MCF 10A (cell line): Measurements from ENCODE around the gene KLF11. TPM values are rescaled to one million over a fixed set of nuclear protein-coding genes. Genes with fewer than 3 reads are reported as not detected.

Experiments used
- BruUV-seq: library from RNA; stranded (reverse); fragments of 400-500 nt; replicated peaks from 2 replicates; lab custom pipeline; 2021; lab: Mats Ljungman, UMichigan
- CTCF ChIA-PET: fragments of 300-600 bp; sonication (Branson Sonifier 250); formaldehyde crosslinking; extraction: SDS; loops from one replicate; lab custom pipeline; 2021; ENCODE audit warnings: antibody characterized with exemption, inconsistent platforms; lab: Yijun Ruan, JAX
- POLR2A ChIA-PET: fragments of 300-600, 350-650 bp; sonication (Branson Sonifier 250); formaldehyde crosslinking; extraction: SDS; loops from one replicate; lab custom pipeline; 2020; ENCODE audit warnings: antibody characterized with exemption, inconsistent platforms; lab: Yijun Ruan, JAX
- DNase-seq: peaks from one replicate; pipeline ENCODE4 v3.0.0-alpha.2; 2018; ENCODE audit not compliant: unreplicated experiment
- H3K27ac Mint-ChIP-seq: one replicate; pipeline ENCODE4 v1.8.0; 2022; ENCODE audit warnings: mild to moderate bottlenecking, low read depth, mixed read lengths; ENCODE audit not compliant: unreplicated experiment
- H3K27me3 Mint-ChIP-seq: one replicate; pipeline ENCODE4 v1.8.0; 2022; ENCODE audit warnings: mixed read lengths; ENCODE audit not compliant: insufficient read depth, unreplicated experiment
- H3K36me3 Mint-ChIP-seq: one replicate; pipeline ENCODE4 v1.8.0; 2022; ENCODE audit warnings: mild to moderate bottlenecking, moderate library complexity, mixed read lengths; ENCODE audit not compliant: insufficient read depth, unreplicated experiment
- H3K4me1 Mint-ChIP-seq: one replicate; pipeline ENCODE4 v1.8.0; 2022; ENCODE audit warnings: mixed read lengths; ENCODE audit not compliant: insufficient read depth, unreplicated experiment
- H3K4me3 Mint-ChIP-seq: one replicate; pipeline ENCODE4 v1.8.0; 2022; ENCODE audit warnings: mild to moderate bottlenecking, moderate library complexity, mixed read lengths; ENCODE audit not compliant: unreplicated experiment
- H3K9me3 Mint-ChIP-seq: one replicate; pipeline ENCODE4 v1.8.0; 2022; ENCODE audit warnings: mixed read lengths; ENCODE audit not compliant: unreplicated experiment
- CTCF ChIP-seq: fragments of 200-600 bp; IDR thresholded peaks from one replicate; pipeline ENCODE4 v1.8.0; 2022; ENCODE audit warnings: antibody characterized with exemption, mild to moderate bottlenecking; ENCODE audit not compliant: unreplicated experiment
- intact Hi-C: fragments of 100-400 bp; cut with micrococcal nuclease; formaldehyde crosslinking; loops from 2 replicates; pipeline ENCODE4 v1.14.1; 2022
- total RNA-seq: library from RNA; stranded (reverse); gene quantifications from 2 replicates; pipeline ENCODE4 v1.2.3, GENCODE V29; 2022

The KLF11 gene
- total RNA-seq, 1 experiment from 2014 or later: 7.1 TPM

DNA sequence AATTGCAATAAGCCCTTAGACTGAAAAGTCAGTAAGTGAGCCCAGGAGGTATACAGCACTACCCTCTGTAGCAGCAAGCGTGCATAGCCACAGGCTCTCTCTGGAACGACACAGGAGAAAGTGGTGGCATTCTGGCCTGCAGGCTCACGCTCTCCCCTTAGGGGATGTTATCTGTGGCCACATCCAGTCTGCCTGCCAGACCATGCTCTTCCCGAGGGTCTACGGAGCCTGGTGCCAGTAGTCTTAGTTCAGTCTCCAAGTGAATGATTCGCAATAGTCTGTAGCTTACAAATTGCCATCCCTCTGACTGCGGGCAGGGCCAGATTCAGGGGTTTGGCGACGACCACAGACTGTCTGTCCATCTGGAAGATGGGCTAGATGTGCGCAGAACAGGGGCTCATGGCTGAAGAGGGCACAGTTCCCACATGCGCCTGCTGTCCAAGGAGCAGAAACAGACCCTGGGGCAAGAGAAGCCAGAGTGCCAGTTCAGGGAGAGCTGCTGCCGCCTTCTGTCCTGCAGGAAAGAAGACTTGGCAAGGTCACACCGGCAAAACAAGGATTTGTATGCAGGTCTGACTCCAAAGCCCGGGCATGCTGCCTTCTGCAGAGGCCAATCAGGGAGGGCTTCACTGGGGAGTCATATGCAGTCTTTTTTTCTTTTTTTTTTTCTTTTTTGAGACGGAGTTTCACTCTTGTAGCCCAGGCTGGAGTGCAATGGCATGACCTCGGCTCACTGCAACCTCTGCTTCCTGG lies 3.5 kb upstream of the KLF11 start:
- intact Hi-C loops: loop anchor here (10.0 kb wide), 1 partner anchor 485 kb away; the partner anchor contains the start of gene ADAM17
- no peaks in the 10 kb centered on the region for H3K36me3 Mint-ChIP-seq
- H3K27me3 Mint-ChIP-seq: no peaks in the 10 kb centered on the region
- no peak overlapping the region for H3K4me3 Mint-ChIP-seq
- TF ChIP-seq CTCF: no peak
- POLR2A ChIA-PET: interaction anchor here (0.7 to 1.1 kb wide), 2 partner anchors 54 to 214 kb away, joined by 4 to 5 read pairs; no protein-coding TSS in a partner anchor
- DNase-seq: peak; percentile 39
- BruUV-seq: no TSS peak
- no peaks in the 10 kb centered on the region for H3K9me3 Mint-ChIP-seq
- H3K27ac Mint-ChIP-seq: no peak overlapping the region
- CTCF ChIA-PET: interaction anchor here (1.5 to 3.0 kb wide), 2 partner anchors 56 to 227 kb away, joined by 3 to 17 read pairs; no protein-coding TSS in a partner anchor
- H3K4me1 Mint-ChIP-seq: no peaks in the 10 kb centered on the region

GRCh38 chr2:10041711-10042110 lies 1.6 kb upstream of the KLF11 start:
- TF ChIP-seq CTCF: no peak
- ChIA-PET CTCF (interaction anchor here (1.6 kb wide), 1 partner anchor 57 kb away, joined by 8 read pairs; no protein-coding TSS in a partner anchor), POLR2A (no interaction called here)
- H3K27me3 Mint-ChIP-seq: no peaks in the 10 kb centered on the region
- H3K4me1 Mint-ChIP-seq: peaks cover 4% of the 10 kb centered on the region
- DNase-seq: no peak
- H3K9me3 Mint-ChIP-seq: no peaks in the 10 kb centered on the region
- BruUV-seq: no TSS peak
- intact Hi-C loops: loop anchor here (10.0 kb wide), 1 partner anchor 487 kb away; the partner anchor contains the start of gene ADAM17
- H3K4me3 Mint-ChIP-seq: peak overlapping the region; percentile 73
- H3K27ac Mint-ChIP-seq: no peak overlapping the region
- H3K36me3 Mint-ChIP-seq: peaks cover 12% of the 10 kb centered on the region

- H3K4me3 Mint-ChIP-seq: peak overlapping the region; percentile 73
- peaks cover 12% of the 10 kb centered on the region for H3K36me3 Mint-ChIP-seq
- peak overlapping the region; percentile 75 for H3K27ac Mint-ChIP-seq
- no peak for TF ChIP-seq CTCF
- no TSS peak for BruUV-seq
- no peaks in the 10 kb centered on the region for H3K27me3 Mint-ChIP-seq
- H3K4me1 Mint-ChIP-seq: peaks cover 4% of the 10 kb centered on the region
- intact Hi-C loops: loop anchor here (1.0 to 10.0 kb wide), 2 partner anchors 66 to 488 kb away; partner anchors contain the start of gene ADAM17
- no peak for DNase-seq
- H3K9me3 Mint-ChIP-seq: no peaks in the 10 kb centered on the region
- POLR2A ChIA-PET: interaction anchor here (0.7 to 1.0 kb wide), 2 partner anchors 57 to 146 kb away, joined by 3 read pairs; no protein-coding TSS in a partner anchor
- CTCF ChIA-PET: interaction anchor here (0.6 to 1.6 kb wide), 4 partner anchors 14 to 272 kb away, joined by 3 to 8 read pairs (median 4); no protein-coding TSS in a partner anchor
Measured at GRCh38 chr2:10042301-10043161, 819 bp upstream of the KLF11 start.
